ENCODE measurements around the gene NEK5. TPM values are rescaled to one million over a fixed set of nuclear protein-coding genes. Genes with fewer than 3 reads are reported as not detected.
"Not testable (repeated sequence)": the region's sequence is repeated elsewhere in the genome, so short reads cannot be mapped to it uniquely, and the experiment has no call there.

NEK5 gene
- total RNA-seq, 1 donor from 2014 or later, result 4.3 TPM

GRCh38 chr13:52033039-52033438 is 95.8 kb downstream of the NEK5 start:
- DNase-seq (ENCODE audit: low spot score in 2 of 2, unreplicated experiment in 2 of 2), result no peak
- H3K36me3 Mint-ChIP-seq, result peaks cover 38% of the 10 kb centered on the region
- no peak overlapping the region for H3K27ac Mint-ChIP-seq
- no peaks in the 10 kb centered on the region for H3K27me3 Mint-ChIP-seq (ENCODE audit: low read depth)
- peaks cover 33% of the 10 kb centered on the region for H3K9me3 Mint-ChIP-seq
- H3K4me1 Mint-ChIP-seq, result peaks cover 14% of the 10 kb centered on the region
- no peak for TF ChIP-seq CTCF (IDR thresholded peaks at IDR 0.05; ENCODE audit: unreplicated experiment)
- H3K4me3 Mint-ChIP-seq, result no peak overlapping the region

GRCh38 chr13:52030401-52030800 is 98.5 kb downstream of the NEK5 start:
- H3K4me3 Mint-ChIP-seq; DNase-seq (ENCODE audit: low spot score in 2 of 2, unreplicated experiment in 2 of 2); H3K27ac Mint-ChIP-seq; H3K27me3 Mint-ChIP-seq (ENCODE audit: low read depth): not testable (repeated sequence)
- H3K4me1 Mint-ChIP-seq, result peaks cover 11% of the 10 kb centered on the region
- H3K9me3 Mint-ChIP-seq, result peaks cover 51% of the 10 kb centered on the region
- H3K36me3 Mint-ChIP-seq, result peaks cover 56% of the 10 kb centered on the region

- Mint-ChIP-seq H3K27ac (no peak overlapping the region), H3K4me3 (no peak overlapping the region), H3K9me3 (peaks cover 55% of the 10 kb centered on the region), H3K4me1 (peaks cover 4% of the 10 kb centered on the region), H3K27me3 (ENCODE audit: low read depth) (no peaks in the 10 kb centered on the region), H3K36me3 (peaks cover 64% of the 10 kb centered on the region)
- no peak for TF ChIP-seq CTCF (IDR thresholded peaks at IDR 0.05; ENCODE audit: unreplicated experiment)
- DNase-seq (ENCODE audit: low spot score in 2 of 2, unreplicated experiment in 2 of 2), result no peak
Observed at GRCh38 chr13:52029569-52029968, 99.3 kb downstream of the NEK5 start.

- Mint-ChIP-seq H3K4me1 (peaks cover 4% of the 10 kb centered on the region), H3K27me3 (ENCODE audit: low read depth) (no peaks in the 10 kb centered on the region), H3K9me3 (peaks cover 58% of the 10 kb centered on the region), H3K27ac (no peak overlapping the region), H3K4me3 (no peak overlapping the region), H3K36me3 (peaks cover 74% of the 10 kb centered on the region)
- DNase-seq (ENCODE audit: low spot score in 2 of 2, unreplicated experiment in 2 of 2), result no peak
- TF ChIP-seq CTCF (IDR thresholded peaks at IDR 0.05; ENCODE audit: unreplicated experiment), result no peak
Observed at GRCh38 chr13:52027832-52028231, 101.0 kb downstream of the NEK5 start.

GRCh38 chr13:52026246-52026626 is 102.6 kb downstream of the NEK5 start:
- no peak for TF ChIP-seq CTCF (IDR thresholded peaks at IDR 0.05; ENCODE audit: unreplicated experiment)
- Mint-ChIP-seq H3K36me3 (peaks cover 78% of the 10 kb centered on the region), H3K9me3 (peaks cover 58% of the 10 kb centered on the region), H3K4me3 (no peak overlapping the region), H3K27ac (no peak overlapping the region), H3K27me3 (ENCODE audit: low read depth) (no peaks in the 10 kb centered on the region), H3K4me1 (no peaks in the 10 kb centered on the region)
- DNase-seq (ENCODE audit: low spot score in 2 of 2, unreplicated experiment in 2 of 2), result no peak

GRCh38 chr13:52025475-52026245 is 103.2 kb downstream of the NEK5 start:
- H3K36me3 Mint-ChIP-seq, result peaks cover 79% of the 10 kb centered on the region
- H3K27ac Mint-ChIP-seq, result no peak overlapping the region
- no peaks in the 10 kb centered on the region for H3K27me3 Mint-ChIP-seq (ENCODE audit: low read depth)

More at GRCh38 chr13:52025475-52026245, 103.2 kb downstream of the NEK5 start:
- H3K9me3 Mint-ChIP-seq, result peaks cover 55% of the 10 kb centered on the region
- DNase-seq (ENCODE audit: low spot score in 2 of 2, unreplicated experiment in 2 of 2), result no peak
- TF ChIP-seq CTCF (IDR thresholded peaks at IDR 0.05; ENCODE audit: unreplicated experiment), result no peak
- no peaks in the 10 kb centered on the region for H3K4me1 Mint-ChIP-seq
- no peak overlapping the region for H3K4me3 Mint-ChIP-seq
